IPS DF 4.7 (cell line): ENCODE measurements around the gene POTEG.
"Not testable (repeated sequence)": the region's sequence is repeated elsewhere in the genome, so short reads cannot be mapped to it uniquely, and the experiment has no call there.

Source experiments
- DNase-seq: peaks from one replicate; pipeline ENCODE4 v3.0.0-alpha.2; 2013; ENCODE audit warnings: low spot score; ENCODE audit errors: extremely low read depth

The POTEG gene

GRCh38 chr14:19434241-19434640 is at the start of gene POTEG:
POTEG (minus strand) TSS chr14:19434341; CDS start chr14:19434289, 52 bp downstream.
- not testable (repeated sequence) for DNase-seq

GRCh38 chr14:19482093-19482492 is 48.0 kb upstream of the POTEG start:
- not testable (repeated sequence) for DNase-seq

GRCh38 chr14:19481421-19481820 is 47.3 kb upstream of the POTEG start:
- DNase-seq: not testable (repeated sequence)

GRCh38 chr14:19480491-19480890 is 46.4 kb upstream of the POTEG start:
- DNase-seq: not testable (repeated sequence)

- DNase-seq: not testable (repeated sequence)
These were observed 11.6 kb upstream of the POTEG start for GRCh38 chr14:19445761-19446160.

- DNase-seq: not testable (repeated sequence)
These were observed 5.7 kb upstream of the POTEG start for GRCh38 chr14:19439826-19440225.

- DNase-seq: not testable (repeated sequence)
These were observed 5.1 kb upstream of the POTEG start for GRCh38 chr14:19439219-19439618.

GRCh38 chr14:19437126-19437443 is 2.9 kb upstream of the POTEG start:
- DNase-seq: not testable (repeated sequence)

- DNase-seq: not testable (repeated sequence)
These were observed 2.4 kb upstream of the POTEG start for GRCh38 chr14:19436311-19437125.

- DNase-seq: not testable (repeated sequence)
These were observed 1.7 kb upstream of the POTEG start for GRCh38 chr14:19435852-19436251.

- DNase-seq: not testable (repeated sequence)
These were observed 750 bp upstream of the POTEG start for GRCh38 chr14:19434891-19435290.

GRCh38 chr14:19433765-19434164 is 376 bp downstream of the POTEG start:
- not testable (repeated sequence) for DNase-seq

- DNase-seq: not testable (repeated sequence)
These were observed 25.6 kb downstream of the POTEG start for GRCh38 chr14:19408519-19408918.

- not testable (repeated sequence) for DNase-seq
These were observed 32.0 kb downstream of the POTEG start for GRCh38 chr14:19402097-19402496.

- DNase-seq: not testable (repeated sequence)
These were observed 39.4 kb downstream of the POTEG start for GRCh38 chr14:19394727-19395126.

GRCh38 chr14:19390230-19390629 is 43.9 kb downstream of the POTEG start:
- not testable (repeated sequence) for DNase-seq

GRCh38 chr14:19388741-19389140 is 45.4 kb downstream of the POTEG start:
- DNase-seq: not testable (repeated sequence)

GRCh38 chr14:19386996-19387395 is 47.1 kb downstream of the POTEG start:
- DNase-seq: not testable (repeated sequence)

- DNase-seq: not testable (repeated sequence)
These were observed 47.8 kb downstream of the POTEG start for GRCh38 chr14:19386309-19386708.

GRCh38 chr14:19384088-19384781 is 49.9 kb downstream of the POTEG start:
- DNase-seq: not testable (repeated sequence)

GRCh38 chr14:19383008-19383584 is 51.0 kb downstream of the POTEG start:
- not testable (repeated sequence) for DNase-seq

GRCh38 chr14:19380137-19380536 is 54.0 kb downstream of the POTEG start:
- not testable (repeated sequence) for DNase-seq
